GM21717 (cell line): ENCODE data around the gene MAT2A.
"Not testable (repeated sequence)": the region's sequence is repeated elsewhere in the genome, so short reads cannot be mapped to it uniquely, and the experiment has no call there.

ENCODE experiments used
- ATAC-seq: cut with Tn5 transposase; IDR thresholded peaks from one replicate; pipeline ENCODE4 v1.9.1; 2021; ENCODE audit warnings: mild to moderate bottlenecking, moderate library complexity; ENCODE audit not compliant: unreplicated experiment

Gene MAT2A

GRCh38 chr2:85523903-85524335, 15.0 kb upstream of the MAT2A start:
- ATAC-seq: no peak

GRCh38 chr2:85524336-85524908, 14.5 kb upstream of the MAT2A start:
- no peak for ATAC-seq

- ATAC-seq: no peak
Observed at GRCh38 chr2:85525029-85525428, 13.9 kb upstream of the MAT2A start.

GRCh38 chr2:85525567-85525966, 13.4 kb upstream of the MAT2A start:
- ATAC-seq: no peak

GRCh38 chr2:85527787-85528186, 11.2 kb upstream of the MAT2A start:
- no peak for ATAC-seq

- ATAC-seq: no peak
Observed at GRCh38 chr2:85528355-85528754, 10.6 kb upstream of the MAT2A start.

- ATAC-seq: no peak
Observed at GRCh38 chr2:85529809-85530208, 9.2 kb upstream of the MAT2A start.

- no peak for ATAC-seq
Observed at GRCh38 chr2:85531589-85531988, 7.4 kb upstream of the MAT2A start.

- no peak for ATAC-seq
Observed at GRCh38 chr2:85534099-85534498, 4.9 kb upstream of the MAT2A start.

GRCh38 chr2:85534881-85535280, 4.1 kb upstream of the MAT2A start:
- no peak for ATAC-seq

GRCh38 chr2:85536479-85536878, 2.5 kb upstream of the MAT2A start:
- ATAC-seq: no peak

- ATAC-seq: no peak
Observed at GRCh38 chr2:85537600-85538506, 1.1 kb upstream of the MAT2A start.

GRCh38 chr2:85539361-85540132, 579 bp downstream of the MAT2A start:
- ATAC-seq: peak; percentile 35

- no peak for ATAC-seq
Observed at GRCh38 chr2:85540133-85540648, 1.2 kb downstream of the MAT2A start.

- ATAC-seq: no peak
Observed at GRCh38 chr2:85541262-85541661, 2.3 kb downstream of the MAT2A start.

GRCh38 chr2:85541753-85542457, 2.9 kb downstream of the MAT2A start:
- no peak for ATAC-seq

GRCh38 chr2:85542777-85543176, 3.8 kb downstream of the MAT2A start:
- ATAC-seq: no peak

- ATAC-seq: not testable (repeated sequence)
Observed at GRCh38 chr2:85544254-85544691, 5.3 kb downstream of the MAT2A start.

GRCh38 chr2:85544915-85545779, 6.2 kb downstream of the MAT2A start:
- ATAC-seq: not testable (repeated sequence)

- ATAC-seq: no peak
Observed at GRCh38 chr2:85545780-85546240, 6.8 kb downstream of the MAT2A start.
